Kidney (tissue), 14 donors: ENCODE results near the gene DRAXIN. TPM values are rescaled to one million over a fixed set of nuclear protein-coding genes. Genes with fewer than 3 reads are reported as not detected.

Source experiments
- DNase-seq, 5 donors: peaks; one replicate each; pipeline ENCODE4 v3.0.0-alpha.2; 2013 to 2020
- FAIRE-seq: peaks from 2 replicates; lab custom pipeline; 2012; peaks lifted over from hg19 to GRCh38; lab: Jason Lieb, UNC
- H3K27ac ChIP-seq, 2 donors: one replicate each; pipeline ENCODE4 v1.7.0; 2013; ENCODE audit warnings: low read depth in 2 of 2, low read length in 2 of 2, inconsistent platforms in 1 of 2
- H3K27me3 ChIP-seq: one replicate; pipeline ENCODE4 v1.7.1; 2013; ENCODE audit warnings: low read length, inconsistent platforms; ENCODE audit not compliant: control insufficient read depth, insufficient read depth
- H3K36me3 ChIP-seq, 3 donors: one replicate each; pipeline versions ENCODE4 v1.7.0 to v1.7.1; 2013; ENCODE audit warnings: low read length in 3 of 3, control low read depth in 1 of 3, inconsistent platforms in 1 of 3; ENCODE audit not compliant: insufficient read depth in 3 of 3, control insufficient read depth in 2 of 3
- H3K4me1 ChIP-seq, 3 donors: one replicate each; pipeline versions ENCODE4 v1.7.0 to v1.7.1; 2013; ENCODE audit warnings: low read length in 3 of 3, inconsistent platforms in 1 of 3, low read depth in 1 of 3; ENCODE audit not compliant: control insufficient read depth in 2 of 3, insufficient read depth in 2 of 3
- H3K4me3 ChIP-seq, 3 donors: one replicate each; pipeline versions ENCODE4 v1.7.0 to v1.8.1; 2013; ENCODE audit warnings: low read length in 3 of 3, control low read depth in 1 of 3, inconsistent platforms in 1 of 3
- H3K9ac ChIP-seq, 3 donors: one replicate each; pipeline versions ENCODE4 v1.7.0 to v1.7.1; 2013; ENCODE audit warnings: low read length in 3 of 3, control low read depth in 1 of 3, inconsistent platforms in 1 of 3
- H3K9me3 ChIP-seq, 3 donors: one replicate each; pipeline versions ENCODE4 v1.7.0 to v1.7.1; 2013; ENCODE audit warnings: low read length in 3 of 3, control low read depth in 1 of 3, inconsistent platforms in 1 of 3; ENCODE audit not compliant: control insufficient read depth in 2 of 3, insufficient read depth in 1 of 3
- CTCF ChIP-seq: IDR thresholded peaks from 3 replicates; pipeline ENCODE4 v1.5.1; 2012; ENCODE audit warnings: mild to moderate bottlenecking, moderate library complexity, borderline replicate concordance; ENCODE audit not compliant: insufficient read depth; ENCODE audit errors: extremely low read depth
- intact Hi-C: fragments of 100-400 bp; cut with DNase I; formaldehyde crosslinking; loops from one replicate; pipeline ENCODE4 v1.11.1; 2022
- polyA plus RNA-seq: library from polyadenylated mRNA; stranded (reverse); fragments of 350-450 nt; fragmentation: Illumina TruSeq; extraction: RNeasy Lipid Tissue Mini Kit (QIAGEN cat#74804); gene quantifications from one replicate; pipeline ENCODE4 v1.2.3, GENCODE V29; 2014; ENCODE audit warnings: low read depth, low replicate concordance; ENCODE audit not compliant: insufficient read depth
- total RNA-seq: library from RNA; stranded (reverse); fragmentation: NEBNext Ultra II Directional; extraction: Animal tissue kit (Norgen Biotek cat#: 25700); gene quantifications from one replicate; pipeline ENCODE4 v1.2.1, GENCODE V29; 2021
- donor health status: control.
- donor health status: control.
- donor health status: control.
- donor health status: control.
- donor health status: control.
- donor health status: DM: yes; HTN: yes; CAD: no.
- donor health status: Normal renal cell carcinoma (clear cell type).

The DRAXIN gene
- total and polyA plus RNA-seq, 2 donors from 2014 or later: 0.17 to 0.28 TPM

GRCh38 chr1:11671205-11671543, 20.3 kb upstream of the DRAXIN start:
- FAIRE-seq (no peak), DNase-seq (no peak)
- Histone ChIP-seq H3K9me3 (no peaks in the 10 kb centered on the region), H3K36me3 (peaks cover 0 to 2% (median 0%) of the 10 kb centered on the region in 3 donors), H3K4me1 (peaks cover 0 to 2% (median 0%) of the 10 kb centered on the region in 3 donors), H3K27me3 (no peaks in the 10 kb centered on the region), H3K9ac (no peak overlapping the region), H3K4me3 (no peak overlapping the region), H3K27ac (no peak overlapping the region)
- no peak for TF ChIP-seq CTCF
- intact Hi-C loops: no loop called here

GRCh38 chr1:11671544-11672286, 19.8 kb upstream of the DRAXIN start:
- H3K36me3 ChIP-seq: peaks cover 0 to 2% (median 2%) of the 10 kb centered on the region in 3 donors
- DNase-seq: no peak

GRCh38 chr1:11673089-11673769, 18.3 kb upstream of the DRAXIN start:
- H3K4me3 ChIP-seq: no peak overlapping the region
- no peak overlapping the region for H3K9ac ChIP-seq
- no peak overlapping the region for H3K27ac ChIP-seq
- H3K36me3 ChIP-seq: peaks cover 0 to 2% (median 2%) of the 10 kb centered on the region in 3 donors
- no peaks in the 10 kb centered on the region for H3K27me3 ChIP-seq
- FAIRE-seq (no peak), DNase-seq (no peak)
- no peak for TF ChIP-seq CTCF
- peaks cover 0 to 2% (median 0%) of the 10 kb centered on the region in 3 donors for H3K4me1 ChIP-seq
- H3K9me3 ChIP-seq: no peaks in the 10 kb centered on the region
- intact Hi-C loops: no loop called here

More at GRCh38 chr1:11671544-11672286, 19.8 kb upstream of the DRAXIN start:
- H3K27me3 ChIP-seq: no peaks in the 10 kb centered on the region
- no peak overlapping the region for H3K9ac ChIP-seq
- FAIRE-seq: no peak
- H3K9me3 ChIP-seq: no peaks in the 10 kb centered on the region
- TF ChIP-seq CTCF: no peak
- intact Hi-C loops: no loop called here
- H3K27ac ChIP-seq: no peak overlapping the region
- H3K4me3 ChIP-seq: no peak overlapping the region
- peaks cover 0 to 2% (median 0%) of the 10 kb centered on the region in 3 donors for H3K4me1 ChIP-seq
